Uterus (tissue), 2 donors: Measurements from ENCODE around the gene SV2C.

Source experiments
- POLR2A ChIP-seq, 2 donors: fragments of 450-650 bp; IDR thresholded peaks; one replicate each; pipeline ENCODE4 v1.6.1; 2016; ENCODE audit warnings: antibody characterized with exemption in 2 of 2, mild to moderate bottlenecking in 1 of 2, moderate library complexity in 1 of 2
- TF ChIP-seq, protein P1 (sequence below), 4 experiments: fragments of 200-600 bp in 2 of 4; fragments of 450-650 bp in 2 of 4; sonication (generic) in 2 of 4; IDR thresholded peaks; one replicate each; pipeline ENCODE4 v1.5.1; 2016 to 2019; ENCODE audit warnings: antibody characterized with exemption in 4 of 4, mild to moderate bottlenecking in 2 of 4, moderate library complexity in 1 of 4

DNA sequence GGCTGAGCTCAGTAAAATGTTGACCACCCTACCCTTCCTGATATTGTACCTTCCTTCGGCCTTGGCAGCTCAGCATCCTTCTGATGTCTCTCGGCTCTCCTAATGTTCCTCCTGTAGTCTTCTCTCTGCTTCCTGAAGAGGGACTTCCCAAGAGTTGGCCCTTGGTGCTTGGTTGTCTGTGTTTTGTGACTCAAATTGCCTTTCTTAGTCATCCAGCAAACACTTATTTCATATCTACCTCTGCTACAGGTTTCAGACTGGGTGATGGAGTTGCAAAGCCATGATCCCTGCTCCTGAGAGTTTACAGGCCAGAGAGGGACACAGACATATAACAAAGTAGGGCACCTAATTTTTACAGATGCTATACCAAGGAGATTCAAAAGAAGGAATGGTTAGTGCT is 70.1 kb downstream of the SV2C start:
- TF ChIP-seq, protein P1, sequence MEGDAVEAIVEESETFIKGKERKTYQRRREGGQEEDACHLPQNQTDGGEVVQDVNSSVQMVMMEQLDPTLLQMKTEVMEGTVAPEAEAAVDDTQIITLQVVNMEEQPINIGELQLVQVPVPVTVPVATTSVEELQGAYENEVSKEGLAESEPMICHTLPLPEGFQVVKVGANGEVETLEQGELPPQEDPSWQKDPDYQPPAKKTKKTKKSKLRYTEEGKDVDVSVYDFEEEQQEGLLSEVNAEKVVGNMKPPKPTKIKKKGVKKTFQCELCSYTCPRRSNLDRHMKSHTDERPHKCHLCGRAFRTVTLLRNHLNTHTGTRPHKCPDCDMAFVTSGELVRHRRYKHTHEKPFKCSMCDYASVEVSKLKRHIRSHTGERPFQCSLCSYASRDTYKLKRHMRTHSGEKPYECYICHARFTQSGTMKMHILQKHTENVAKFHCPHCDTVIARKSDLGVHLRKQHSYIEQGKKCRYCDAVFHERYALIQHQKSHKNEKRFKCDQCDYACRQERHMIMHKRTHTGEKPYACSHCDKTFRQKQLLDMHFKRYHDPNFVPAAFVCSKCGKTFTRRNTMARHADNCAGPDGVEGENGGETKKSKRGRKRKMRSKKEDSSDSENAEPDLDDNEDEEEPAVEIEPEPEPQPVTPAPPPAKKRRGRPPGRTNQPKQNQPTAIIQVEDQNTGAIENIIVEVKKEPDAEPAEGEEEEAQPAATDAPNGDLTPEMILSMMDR (IDR thresholded peaks at IDR 0.05) = no peak
- TF ChIP-seq POLR2A (IDR thresholded peaks at IDR 0.05) = no peak
